Peyer's patch (tissue), 4 donors: ENCODE measurements around the gene NLK. TPM values are rescaled to one million over a fixed set of nuclear protein-coding genes. Genes with fewer than 3 reads are reported as not detected.

Source experiments
- DNase-seq, 3 donors: peaks; one replicate each; pipeline ENCODE4 v3.0.0-alpha.2; 2017 to 2019
- H3K27ac ChIP-seq, 4 donors: fragments of 200-600 bp; sonication (generic); one replicate each; pipeline ENCODE4 v1.5.1; 2016 to 2019
- H3K27me3 ChIP-seq, 2 donors: fragments of 200-600 bp; sonication (generic); one replicate each; pipeline ENCODE4 v1.5.1; 2019
- H3K36me3 ChIP-seq, 3 donors: fragments of 200-600 bp; sonication (generic); one replicate each; pipeline ENCODE4 v1.5.1; 2016 to 2019
- H3K4me1 ChIP-seq, 4 donors: fragments of 200-600 bp; sonication (generic); one replicate each; pipeline ENCODE4 v1.5.1; 2016 to 2019
- H3K4me3 ChIP-seq, 4 donors: fragments of 200-600 bp; sonication (generic); 1 replicate in 3 of 4; 2 replicates in 1 of 4; pipeline ENCODE4 v1.5.1; 2016 to 2019; ENCODE audit warnings: mild to moderate bottlenecking in 1 of 4
- H3K9me3 ChIP-seq, 4 donors: fragments of 200-600 bp; sonication (generic); one replicate each; pipeline ENCODE4 v1.5.1; 2016 to 2019; ENCODE audit warnings: mild to moderate bottlenecking in 1 of 4
- CTCF ChIP-seq, 6 experiments: fragments of 450-650 bp in 4 of 6; fragments of 200-600 bp in 2 of 6; sonication (generic) in 1 of 6; IDR thresholded peaks; one replicate each; pipeline ENCODE4 v1.5.1; 2017 to 2019; ENCODE audit warnings: antibody characterized with exemption in 6 of 6, mild to moderate bottlenecking in 3 of 6, moderate library complexity in 1 of 6
- POLR2A ChIP-seq, 2 donors: fragments of 450-650 bp; IDR thresholded peaks; one replicate each; pipeline ENCODE4 v1.5.1; 2017; ENCODE audit warnings: antibody characterized with exemption in 2 of 2, mild to moderate bottlenecking in 2 of 2, moderate library complexity in 2 of 2
- total RNA-seq, 4 donors: library from RNA; depleted of rRNA; stranded (reverse); fragments of >200 nt; gene quantifications; one replicate each; pipeline ENCODE4 v1.1.0, GENCODE V29; 2016

Gene NLK
- total RNA-seq, 4 donors from 2014 or later: 20.5 to 45.4 (median 27.1) TPM

GRCh38 chr17:28174352-28175046 lies 132.0 kb downstream of the NLK start:
- TF ChIP-seq CTCF (IDR thresholded peaks at IDR 0.05) (no peak), POLR2A (IDR thresholded peaks at IDR 0.05) (no peak)
- Histone ChIP-seq H3K27me3 (no peaks in the 10 kb centered on the region), H3K9me3 (no peaks in the 10 kb centered on the region), H3K4me3 (no peak overlapping the region), H3K4me1 (no peaks in the 10 kb centered on the region), H3K36me3 (peaks cover 0 to 8% (median 0%) of the 10 kb centered on the region in 3 donors), H3K27ac (no peak overlapping the region)
- DNase-seq: no peak

DNA sequence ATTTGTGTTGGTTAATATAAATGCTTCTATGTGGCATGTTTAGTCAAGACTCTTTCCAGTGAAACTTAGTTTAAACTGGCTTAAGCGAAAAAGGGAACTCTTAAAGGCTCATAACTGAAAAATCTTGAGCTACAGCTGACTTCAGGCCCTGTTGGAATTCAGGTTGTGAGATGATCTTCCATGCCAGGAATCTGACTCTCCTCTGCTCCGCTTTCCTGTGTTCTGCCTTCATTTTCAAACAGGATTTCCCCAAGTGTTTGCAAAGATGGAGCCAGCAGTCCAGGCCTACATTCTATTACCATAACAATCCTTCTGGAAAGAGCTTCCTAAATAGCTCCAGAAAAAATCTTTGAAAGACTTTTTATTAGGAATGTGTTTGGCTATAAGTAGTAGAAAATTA lies 134.9 kb downstream of the NLK start:
- Histone ChIP-seq H3K36me3 (peaks cover 0 to 8% (median 0%) of the 10 kb centered on the region in 3 donors), H3K9me3 (no peaks in the 10 kb centered on the region), H3K27me3 (no peaks in the 10 kb centered on the region), H3K4me1 (no peaks in the 10 kb centered on the region), H3K27ac (no peak overlapping the region), H3K4me3 (no peak overlapping the region)
- DNase-seq: no peak
- TF ChIP-seq CTCF (IDR thresholded peaks at IDR 0.05) (no peak), POLR2A (IDR thresholded peaks at IDR 0.05) (no peak)

- Histone ChIP-seq H3K27me3 (no peaks in the 10 kb centered on the region), H3K27ac (no peak overlapping the region), H3K9me3 (no peaks in the 10 kb centered on the region), H3K4me1 (no peaks in the 10 kb centered on the region), H3K36me3 (peaks cover 0 to 8% (median 0%) of the 10 kb centered on the region in 3 donors), H3K4me3 (no peak overlapping the region)
- no peak for TF ChIP-seq CTCF (IDR thresholded peaks at IDR 0.05)
- no peak for TF ChIP-seq POLR2A (IDR thresholded peaks at IDR 0.05)
- DNase-seq: no peak
Measured at GRCh38 chr17:28178800-28179199, 136.3 kb downstream of the NLK start.

DNA sequence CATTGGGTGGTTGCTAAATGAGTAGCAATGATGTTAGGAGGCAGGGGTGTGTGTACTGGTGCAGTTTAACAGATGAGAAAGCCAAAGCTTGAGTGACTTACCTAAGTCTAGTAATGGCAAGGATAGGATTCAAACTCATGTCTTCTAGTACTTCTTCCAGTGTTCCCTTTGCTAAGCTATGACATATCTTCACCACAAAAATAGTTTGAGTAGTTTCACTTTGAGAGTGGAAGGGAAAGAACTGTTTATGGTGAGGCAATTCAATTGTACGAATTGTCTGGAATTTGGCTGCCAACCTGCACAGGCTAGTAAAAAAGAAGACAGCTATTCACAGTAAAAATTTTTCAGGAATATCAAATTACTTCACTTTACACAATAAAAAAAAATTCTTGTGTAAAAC lies 138.0 kb downstream of the NLK start:
- Histone ChIP-seq H3K27ac (no peak overlapping the region), H3K4me3 (no peak overlapping the region), H3K9me3 (no peaks in the 10 kb centered on the region), H3K36me3 (peaks cover 0 to 12% (median 0%) of the 10 kb centered on the region in 3 donors), H3K4me1 (no peaks in the 10 kb centered on the region), H3K27me3 (no peaks in the 10 kb centered on the region)
- DNase-seq: no peak
- TF ChIP-seq POLR2A (IDR thresholded peaks at IDR 0.05) (no peak), CTCF (IDR thresholded peaks at IDR 0.05) (no peak)

- no peak for DNase-seq
- H3K36me3 ChIP-seq: peaks cover 0 to 19% (median 0%) of the 10 kb centered on the region in 3 donors
- no peak for TF ChIP-seq CTCF (IDR thresholded peaks at IDR 0.05)
- TF ChIP-seq POLR2A (IDR thresholded peaks at IDR 0.05): no peak
- H3K4me1 ChIP-seq: no peaks in the 10 kb centered on the region
- no peaks in the 10 kb centered on the region for H3K9me3 ChIP-seq
- no peak overlapping the region for H3K4me3 ChIP-seq
- no peaks in the 10 kb centered on the region for H3K27me3 ChIP-seq
- no peak overlapping the region for H3K27ac ChIP-seq
Measured at GRCh38 chr17:28181568-28181967, 139.1 kb downstream of the NLK start.
